GM21786 (cell line): Measurements from ENCODE around the gene CAMSAP3.
"Not testable (repeated sequence)": the region's sequence is repeated elsewhere in the genome, so short reads cannot be mapped to it uniquely, and the experiment has no call there.

Experiments used
- ATAC-seq: cut with Tn5 transposase; IDR thresholded peaks from one replicate; pipeline ENCODE4 v1.9.1; 2021; ENCODE audit not compliant: unreplicated experiment

The CAMSAP3 gene

DNA sequence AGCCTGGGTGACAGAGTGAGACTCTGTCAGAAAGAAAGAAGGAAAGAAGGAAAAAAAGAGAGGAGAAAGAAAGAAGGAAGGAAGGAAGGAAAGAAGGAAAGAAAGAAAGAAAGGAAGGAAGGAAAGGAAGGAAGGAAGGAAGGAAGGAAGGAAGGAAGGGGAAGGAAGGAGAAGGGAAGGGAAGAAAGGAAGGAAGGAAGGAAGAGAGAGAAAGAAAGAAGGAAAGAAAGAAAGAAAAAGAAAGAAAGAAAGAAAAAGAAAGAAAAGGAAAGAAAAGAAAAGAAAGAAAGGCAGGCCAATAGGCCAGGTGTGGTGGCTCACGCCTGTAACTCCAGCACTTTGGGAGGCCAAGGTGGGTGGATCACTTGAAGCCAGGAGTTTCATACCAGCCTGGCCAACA lies 18.2 kb upstream of the CAMSAP3 start:
- not testable (repeated sequence) for ATAC-seq

- ATAC-seq, result no peak
Observed at GRCh38 chr19:7578127-7578526, 17.5 kb upstream of the CAMSAP3 start.

DNA sequence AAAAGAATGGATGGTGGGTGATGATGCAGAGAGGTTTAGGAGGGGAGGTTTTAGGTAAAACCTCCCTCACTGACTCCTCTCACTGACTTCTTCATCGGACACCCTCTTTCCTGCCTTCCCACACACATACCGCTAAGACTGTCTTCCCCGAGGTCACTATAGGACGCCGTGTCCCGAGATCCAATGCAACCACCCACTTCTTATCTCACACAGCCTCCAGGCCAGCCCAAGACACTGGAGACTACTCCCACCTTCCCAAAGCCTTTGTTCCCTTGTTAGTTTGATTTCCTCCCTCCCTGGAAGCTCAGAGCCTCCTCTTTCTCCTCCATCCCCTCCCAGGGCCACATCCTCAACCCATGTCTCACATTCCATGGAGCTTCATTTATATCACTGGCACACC lies 16.5 kb upstream of the CAMSAP3 start:
- no peak for ATAC-seq

GRCh38 chr19:7582446-7582845 lies 13.2 kb upstream of the CAMSAP3 start:
- no peak for ATAC-seq

GRCh38 chr19:7589822-7590221 lies 5.8 kb upstream of the CAMSAP3 start:
- no peak for ATAC-seq

DNA sequence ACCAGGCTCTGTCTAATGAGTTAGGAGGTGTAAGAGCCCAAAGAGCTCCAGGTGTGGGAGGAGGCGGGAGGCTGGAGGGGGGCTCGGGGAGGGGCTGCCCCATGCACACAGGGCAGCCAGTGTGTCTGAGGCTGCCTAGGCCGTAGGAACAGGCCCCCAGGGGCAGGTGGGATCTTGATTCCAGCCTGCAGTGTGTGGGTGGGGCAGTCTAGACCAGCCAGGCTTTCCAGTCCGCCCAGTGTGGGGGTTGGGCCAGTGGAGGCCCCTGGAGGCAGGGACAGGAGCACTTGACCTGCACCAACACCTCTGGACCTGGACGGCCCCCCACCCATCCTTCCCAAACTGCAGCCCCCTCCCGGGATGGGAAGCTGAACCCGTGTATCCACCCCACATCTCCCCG lies 5.4 kb upstream of the CAMSAP3 start:
- no peak for ATAC-seq

DNA sequence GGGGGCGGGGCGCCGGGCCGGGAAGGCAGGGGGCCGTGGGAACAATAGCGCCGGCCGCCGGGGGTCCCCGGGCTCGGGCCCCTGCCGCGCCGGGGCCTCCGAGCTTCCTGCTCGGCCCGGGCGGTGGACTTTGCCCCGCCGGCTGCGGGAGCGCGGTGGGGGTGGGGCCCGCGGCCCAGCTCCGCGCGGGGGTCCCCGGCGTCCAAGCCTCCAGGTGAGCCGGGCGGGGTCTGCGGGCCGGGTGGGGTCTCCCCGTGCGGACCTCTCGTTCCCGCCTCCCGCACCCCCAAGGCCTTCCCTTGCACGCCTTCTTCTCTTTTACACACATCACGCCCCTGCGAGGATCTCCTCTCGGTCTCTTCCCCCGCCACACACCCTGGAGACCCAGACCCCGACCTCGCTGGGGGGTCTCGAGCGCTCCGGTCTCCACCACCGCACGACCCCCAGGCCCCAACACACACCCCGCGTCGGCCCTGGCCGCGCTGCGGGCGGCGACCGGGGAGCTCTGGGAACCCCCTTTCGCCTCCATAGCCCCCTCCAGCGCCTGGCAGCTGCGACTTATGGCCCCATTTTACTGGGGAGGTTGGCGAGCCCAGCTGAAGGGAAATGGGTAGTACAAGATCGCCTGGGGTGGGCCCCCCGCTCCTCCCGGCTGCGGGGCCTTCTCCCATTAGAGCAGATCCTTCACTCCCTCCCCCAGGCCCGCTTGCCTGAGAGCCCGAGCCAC lies 711 bp downstream of the CAMSAP3 start:
- no peak for ATAC-seq

- no peak for ATAC-seq
Observed at GRCh38 chr19:7597689-7598088, 2.0 kb downstream of the CAMSAP3 start.

GRCh38 chr19:7598180-7598579 lies 2.5 kb downstream of the CAMSAP3 start:
- no peak for ATAC-seq

- no peak for ATAC-seq
Observed at GRCh38 chr19:7600721-7601120, 5.1 kb downstream of the CAMSAP3 start.

GRCh38 chr19:7602240-7602934 lies 6.7 kb downstream of the CAMSAP3 start:
- ATAC-seq, result no peak

- ATAC-seq, result no peak
Observed at GRCh38 chr19:7602935-7603497, 7.4 kb downstream of the CAMSAP3 start.

- ATAC-seq, result no peak
Observed at GRCh38 chr19:7603919-7604318, 8.3 kb downstream of the CAMSAP3 start.

DNA sequence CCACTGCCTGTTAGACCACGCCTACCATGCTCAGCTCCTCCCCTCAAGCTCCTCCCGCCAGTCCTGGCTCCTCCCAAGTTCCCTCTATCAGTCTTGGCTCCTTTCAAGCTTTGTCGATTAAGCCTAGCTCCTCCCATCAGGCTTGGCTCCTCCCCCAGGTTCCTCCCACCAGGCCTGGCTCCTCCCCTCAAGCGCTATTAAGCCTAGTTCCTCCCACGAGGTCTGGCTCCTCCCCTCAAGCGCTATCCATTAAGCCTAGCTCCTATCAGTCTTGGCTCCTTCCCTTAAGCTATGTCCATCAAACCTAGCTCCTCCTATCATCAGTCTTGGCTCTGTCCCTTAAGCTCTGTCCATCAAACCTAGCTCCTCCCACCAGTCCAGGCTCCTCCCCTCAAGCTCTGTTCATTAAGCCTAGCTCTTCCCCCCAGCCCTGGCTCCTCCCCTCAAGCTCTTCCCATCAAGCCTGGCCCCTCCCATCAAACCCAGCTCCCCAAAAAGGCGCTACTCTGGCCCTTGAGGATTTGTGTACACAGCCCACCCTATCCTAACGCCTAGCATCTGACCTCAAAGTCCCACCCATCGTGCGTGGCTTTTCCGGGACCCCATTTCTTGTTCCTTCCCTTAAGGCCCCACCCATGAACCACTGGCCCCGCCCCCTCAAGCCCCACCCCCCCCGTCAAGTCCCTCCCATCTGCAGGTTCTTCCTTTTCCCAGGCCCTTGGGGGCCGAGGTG lies 10.0 kb downstream of the CAMSAP3 start:
- no peak for ATAC-seq

DNA sequence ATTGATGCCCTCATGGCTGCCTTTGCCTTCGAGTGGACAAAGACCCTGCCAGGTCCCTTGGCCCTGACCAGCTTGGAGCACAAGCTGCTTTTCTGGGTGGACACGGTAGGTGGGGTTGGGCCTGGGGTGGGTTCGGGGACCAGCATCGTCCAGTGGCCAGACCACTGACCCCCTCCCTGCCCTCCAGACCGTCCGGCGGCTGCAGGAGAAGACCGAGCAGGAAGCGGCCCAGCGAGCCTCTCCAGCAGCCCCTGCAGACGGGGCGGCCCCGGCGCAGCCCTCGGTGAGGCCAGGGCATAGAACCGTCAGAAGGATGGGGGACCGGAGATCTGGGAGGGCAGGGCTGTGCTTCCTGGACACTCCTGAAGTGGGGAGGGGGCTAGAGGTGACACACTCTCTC lies 10.6 kb downstream of the CAMSAP3 start:
- ATAC-seq, result no peak

- no peak for ATAC-seq
Observed at GRCh38 chr19:7607212-7607873, 11.7 kb downstream of the CAMSAP3 start.

- ATAC-seq, result no peak
Observed at GRCh38 chr19:7607874-7608560, 12.4 kb downstream of the CAMSAP3 start.

- no peak for ATAC-seq
Observed at GRCh38 chr19:7610491-7611240, 15.0 kb downstream of the CAMSAP3 start.

DNA sequence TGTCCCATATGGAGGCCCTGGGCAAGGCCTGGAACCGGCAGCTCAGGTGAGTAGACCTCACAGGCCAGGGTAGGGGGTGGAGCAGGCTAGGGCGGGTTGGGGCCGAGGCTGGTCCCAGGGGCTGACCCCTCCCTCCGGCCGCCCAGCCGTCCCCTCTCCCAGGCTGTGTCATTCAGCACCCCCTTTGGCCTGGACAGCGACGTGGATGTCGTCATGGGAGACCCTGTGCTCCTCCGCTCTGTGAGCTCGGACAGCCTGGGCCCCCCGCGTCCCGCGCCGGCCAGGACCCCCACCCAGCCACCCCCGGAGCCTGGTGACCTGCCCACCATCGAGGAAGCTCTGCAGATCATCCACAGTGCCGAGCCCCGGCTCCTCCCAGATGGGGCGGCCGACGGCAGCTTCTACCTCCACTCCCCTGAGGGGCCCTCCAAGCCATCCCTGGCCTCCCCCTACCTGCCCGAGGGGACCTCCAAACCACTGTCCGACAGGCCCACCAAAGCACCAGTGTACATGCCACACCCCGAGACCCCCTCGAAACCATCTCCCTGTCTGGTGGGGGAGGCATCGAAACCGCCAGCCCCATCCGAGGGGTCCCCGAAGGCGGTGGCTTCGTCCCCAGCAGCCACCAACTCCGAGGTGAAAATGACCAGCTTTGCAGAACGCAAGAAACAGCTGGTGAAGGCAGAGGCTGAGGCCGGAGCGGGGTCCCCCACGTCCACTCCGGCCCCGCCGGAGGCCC lies 16.0 kb downstream of the CAMSAP3 start:
- no peak for ATAC-seq
